ENCODE data around the gene ADAMTS3. TPM values are rescaled to one million over a fixed set of nuclear protein-coding genes. Genes with fewer than 3 reads are reported as not detected.

ADAMTS3 gene
- total RNA-seq, 2 experiments from 2014 or later, result not detected

- intact Hi-C loops (cut with micrococcal nuclease; ENCODE audit: unreplicated experiment), result no loop called here
- H2AFZ ChIP-seq (ENCODE audit: low read length), result no peak overlapping the region
- CTCF ChIA-PET (ENCODE audit: unreplicated experiment), result no interaction called here
- H3K9me2 ChIP-seq (ENCODE audit: insufficient read depth, low read length), result no peaks in the 10 kb centered on the region
- H3K79me2 ChIP-seq (ENCODE audit: insufficient read depth, low read depth, low read length), result no peaks in the 10 kb centered on the region
- no peak for TF ChIP-seq EZH2phosphoT487 (IDR thresholded peaks at IDR 0.05; ENCODE audit: borderline replicate concordance, low read depth, low read length)
- TF ChIP-seq, protein P1, sequence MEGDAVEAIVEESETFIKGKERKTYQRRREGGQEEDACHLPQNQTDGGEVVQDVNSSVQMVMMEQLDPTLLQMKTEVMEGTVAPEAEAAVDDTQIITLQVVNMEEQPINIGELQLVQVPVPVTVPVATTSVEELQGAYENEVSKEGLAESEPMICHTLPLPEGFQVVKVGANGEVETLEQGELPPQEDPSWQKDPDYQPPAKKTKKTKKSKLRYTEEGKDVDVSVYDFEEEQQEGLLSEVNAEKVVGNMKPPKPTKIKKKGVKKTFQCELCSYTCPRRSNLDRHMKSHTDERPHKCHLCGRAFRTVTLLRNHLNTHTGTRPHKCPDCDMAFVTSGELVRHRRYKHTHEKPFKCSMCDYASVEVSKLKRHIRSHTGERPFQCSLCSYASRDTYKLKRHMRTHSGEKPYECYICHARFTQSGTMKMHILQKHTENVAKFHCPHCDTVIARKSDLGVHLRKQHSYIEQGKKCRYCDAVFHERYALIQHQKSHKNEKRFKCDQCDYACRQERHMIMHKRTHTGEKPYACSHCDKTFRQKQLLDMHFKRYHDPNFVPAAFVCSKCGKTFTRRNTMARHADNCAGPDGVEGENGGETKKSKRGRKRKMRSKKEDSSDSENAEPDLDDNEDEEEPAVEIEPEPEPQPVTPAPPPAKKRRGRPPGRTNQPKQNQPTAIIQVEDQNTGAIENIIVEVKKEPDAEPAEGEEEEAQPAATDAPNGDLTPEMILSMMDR (conservative IDR thresholded peaks at IDR 0.05; ENCODE audit: low read length), result no peak
- H3K27ac ChIP-seq (ENCODE audit: low read depth, low read length, poor library complexity, severe bottlenecking), result no peak overlapping the region
- no peak overlapping the region for H3K4me2 ChIP-seq (ENCODE audit: low read length)
- H3K4me1 ChIP-seq (ENCODE audit: insufficient read depth, low read length, poor library complexity, severe bottlenecking), result no peaks in the 10 kb centered on the region
- POLR2A ChIA-PET, result no interaction called here
- BruUV-seq (replicated peaks), result no TSS peak
- no peaks in the 10 kb centered on the region for H3K9me3 ChIP-seq (ENCODE audit: low read length)
- no peak overlapping the region for H3K4me3 ChIP-seq (ENCODE audit: low read depth, low read length, poor library complexity, severe bottlenecking)
- H4K20me1 ChIP-seq (ENCODE audit: insufficient read depth, low read length), result no peaks in the 10 kb centered on the region
- no peaks in the 10 kb centered on the region for H3K36me3 ChIP-seq (ENCODE audit: insufficient read depth, low read length)
- DNase-seq (ENCODE audit: low spot score), result no peak
Measured at GRCh38 chr4:72286910-72287309, 282.1 kb downstream of the ADAMTS3 start.

GRCh38 chr4:72286185-72286584 is 282.8 kb downstream of the ADAMTS3 start:
- intact Hi-C loops (cut with micrococcal nuclease; ENCODE audit: unreplicated experiment), result no loop called here
- Histone ChIP-seq H3K4me3 (ENCODE audit: low read depth, low read length, poor library complexity, severe bottlenecking) (no peak overlapping the region), H3K9me3 (ENCODE audit: low read length) (no peaks in the 10 kb centered on the region), H3K4me2 (ENCODE audit: low read length) (no peak overlapping the region), H4K20me1 (ENCODE audit: insufficient read depth, low read length) (no peaks in the 10 kb centered on the region), H3K9me2 (ENCODE audit: insufficient read depth, low read length) (no peaks in the 10 kb centered on the region), H3K27ac (ENCODE audit: low read depth, low read length, poor library complexity, severe bottlenecking) (no peak overlapping the region), H3K79me2 (ENCODE audit: insufficient read depth, low read depth, low read length) (no peaks in the 10 kb centered on the region), H2AFZ (ENCODE audit: low read length) (no peak overlapping the region), H3K36me3 (ENCODE audit: insufficient read depth, low read length) (no peaks in the 10 kb centered on the region), H3K4me1 (ENCODE audit: insufficient read depth, low read length, poor library complexity, severe bottlenecking) (no peaks in the 10 kb centered on the region)
- no peak for DNase-seq (ENCODE audit: low spot score)
- no TSS peak for BruUV-seq (replicated peaks)
- ChIA-PET CTCF (ENCODE audit: unreplicated experiment) (no interaction called here), POLR2A (interaction anchor here (0.8 kb wide), 1 partner anchor 50 kb away, joined by 3 read pairs; no protein-coding TSS in a partner anchor)
- TF ChIP-seq, protein P1 (conservative IDR thresholded peaks at IDR 0.05; ENCODE audit: low read length), result peak; percentile 52
- no peak for TF ChIP-seq EZH2phosphoT487 (IDR thresholded peaks at IDR 0.05; ENCODE audit: borderline replicate concordance, low read depth, low read length)

- H3K9me3 ChIP-seq (ENCODE audit: low read length), result no peaks in the 10 kb centered on the region
Measured at GRCh38 chr4:72283357-72283756, 285.7 kb downstream of the ADAMTS3 start.

More at GRCh38 chr4:72283357-72283756, 285.7 kb downstream of the ADAMTS3 start:
- POLR2A ChIA-PET, result interaction anchor here (0.7 kb wide), 1 partner anchor 83 kb away, joined by 3 read pairs; no protein-coding TSS in a partner anchor
- TF ChIP-seq EZH2phosphoT487 (IDR thresholded peaks at IDR 0.05; ENCODE audit: borderline replicate concordance, low read depth, low read length), result no peak
- TF ChIP-seq, protein P1 (conservative IDR thresholded peaks at IDR 0.05; ENCODE audit: low read length), result no peak
- H3K79me2 ChIP-seq (ENCODE audit: insufficient read depth, low read depth, low read length), result no peaks in the 10 kb centered on the region
- no TSS peak for BruUV-seq (replicated peaks)
- CTCF ChIA-PET (ENCODE audit: unreplicated experiment), result no interaction called here
- no peaks in the 10 kb centered on the region for H3K9me2 ChIP-seq (ENCODE audit: insufficient read depth, low read length)
- no peak overlapping the region for H3K4me2 ChIP-seq (ENCODE audit: low read length)
- H2AFZ ChIP-seq (ENCODE audit: low read length), result no peak overlapping the region
- DNase-seq (ENCODE audit: low spot score), result no peak
- no peaks in the 10 kb centered on the region for H3K36me3 ChIP-seq (ENCODE audit: insufficient read depth, low read length)
- intact Hi-C loops (cut with micrococcal nuclease; ENCODE audit: unreplicated experiment), result no loop called here
- H3K4me1 ChIP-seq (ENCODE audit: insufficient read depth, low read length, poor library complexity, severe bottlenecking), result no peaks in the 10 kb centered on the region
- H3K4me3 ChIP-seq (ENCODE audit: low read depth, low read length, poor library complexity, severe bottlenecking), result no peak overlapping the region
- H3K27ac ChIP-seq (ENCODE audit: low read depth, low read length, poor library complexity, severe bottlenecking), result no peak overlapping the region
- no peaks in the 10 kb centered on the region for H4K20me1 ChIP-seq (ENCODE audit: insufficient read depth, low read length)

Measured in OCI-LY7 (cell line).